ENCODE data around the gene TRAK1.
"Not testable (repeated sequence)": the region's sequence is repeated elsewhere in the genome, so short reads cannot be mapped to it uniquely, and the experiment has no call there.

Gene TRAK1

GRCh38 chr3:42090973-42091731 lies at the start of gene TRAK1:
TRAK1 (plus strand) TSS chr3:42091357; CDS start chr3:42091470, 113 bp downstream.
- no peak for TF ChIP-seq CTCF (IDR thresholded peaks at IDR 0.05; ENCODE audit: extremely low read depth, insufficient read depth, missing control alignments)
- in situ Hi-C loops (cut with MboI; ENCODE audit: low pct_unique_long_range_greater_than_20kb, low sequenced_read_pairs, unreplicated experiment) = no loop called here
- no peak for DNase-seq (ENCODE audit: low spot score)

- no peak for TF ChIP-seq CTCF (IDR thresholded peaks at IDR 0.05; ENCODE audit: extremely low read depth, insufficient read depth, missing control alignments)
- in situ Hi-C loops (cut with MboI; ENCODE audit: low pct_unique_long_range_greater_than_20kb, low sequenced_read_pairs, unreplicated experiment) = no loop called here
- no peak for DNase-seq (ENCODE audit: low spot score)
These were observed 48.4 kb upstream of the TRAK1 start for GRCh38 chr3:42042747-42043098.

- in situ Hi-C loops (cut with MboI; ENCODE audit: low pct_unique_long_range_greater_than_20kb, low sequenced_read_pairs, unreplicated experiment) = no loop called here
- DNase-seq (ENCODE audit: low spot score) = no peak
- no peak for TF ChIP-seq CTCF (IDR thresholded peaks at IDR 0.05; ENCODE audit: extremely low read depth, insufficient read depth, missing control alignments)
These were observed 47.9 kb upstream of the TRAK1 start for GRCh38 chr3:42043099-42043813.

GRCh38 chr3:42045708-42046243 lies 45.4 kb upstream of the TRAK1 start:
- no peak for DNase-seq (ENCODE audit: low spot score)
- in situ Hi-C loops (cut with MboI; ENCODE audit: low pct_unique_long_range_greater_than_20kb, low sequenced_read_pairs, unreplicated experiment) = no loop called here
- no peak for TF ChIP-seq CTCF (IDR thresholded peaks at IDR 0.05; ENCODE audit: extremely low read depth, insufficient read depth, missing control alignments)

GRCh38 chr3:42048526-42048925 lies 42.6 kb upstream of the TRAK1 start:
- DNase-seq (ENCODE audit: low spot score); in situ Hi-C loops (cut with MboI; ENCODE audit: low pct_unique_long_range_greater_than_20kb, low sequenced_read_pairs, unreplicated experiment): not testable (repeated sequence)

GRCh38 chr3:42050126-42050525 lies 41.0 kb upstream of the TRAK1 start:
- in situ Hi-C loops (cut with MboI; ENCODE audit: low pct_unique_long_range_greater_than_20kb, low sequenced_read_pairs, unreplicated experiment) = no loop called here
- DNase-seq (ENCODE audit: low spot score) = no peak
- no peak for TF ChIP-seq CTCF (IDR thresholded peaks at IDR 0.05; ENCODE audit: extremely low read depth, insufficient read depth, missing control alignments)
